Skin epidermis (tissue), 12 donors: ENCODE results near the gene BOLL.
"Not testable (repeated sequence)": the region's sequence is repeated elsewhere in the genome, so short reads cannot be mapped to it uniquely, and the experiment has no call there.

Experiments used
- H3K27ac ChIP-seq, 21 experiments: fragments of 200-600 bp; sonication (generic) in 11 of 21; one replicate each; pipeline ENCODE4 v1.5.0; 2020; ENCODE audit warnings: mild to moderate bottlenecking in 3 of 21, inconsistent platforms in 2 of 21, moderate library complexity in 2 of 21
- H3K4me3 ChIP-seq, 7 experiments: fragments of 200-600 bp; sonication (generic) in 2 of 7; one replicate each; pipeline ENCODE4 v1.5.0; 2020; ENCODE audit warnings: inconsistent platforms in 2 of 7, mild to moderate bottlenecking in 2 of 7, moderate library complexity in 1 of 7

Gene BOLL

DNA sequence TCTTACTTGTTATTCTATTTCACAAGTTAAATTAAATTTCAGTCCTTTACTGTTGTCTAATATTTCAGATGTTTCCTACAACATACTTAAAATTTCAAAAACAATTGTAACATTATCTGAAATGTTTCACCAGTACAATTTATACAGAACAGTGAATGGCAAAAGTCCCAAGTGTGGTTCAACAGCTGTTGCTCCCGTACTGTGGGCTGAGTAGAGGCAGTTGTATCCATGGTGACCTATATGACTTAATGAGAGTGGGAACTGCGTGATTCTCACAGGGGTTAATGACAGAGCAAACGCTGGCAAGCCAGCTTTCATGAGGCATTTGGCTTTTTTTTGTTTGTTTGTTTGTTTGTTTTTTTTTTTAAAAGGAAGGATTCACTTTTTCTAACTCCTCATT, 13.9 kb upstream of the BOLL start:
- no peak overlapping the region for H3K27ac ChIP-seq
- no peak overlapping the region for H3K4me3 ChIP-seq

DNA sequence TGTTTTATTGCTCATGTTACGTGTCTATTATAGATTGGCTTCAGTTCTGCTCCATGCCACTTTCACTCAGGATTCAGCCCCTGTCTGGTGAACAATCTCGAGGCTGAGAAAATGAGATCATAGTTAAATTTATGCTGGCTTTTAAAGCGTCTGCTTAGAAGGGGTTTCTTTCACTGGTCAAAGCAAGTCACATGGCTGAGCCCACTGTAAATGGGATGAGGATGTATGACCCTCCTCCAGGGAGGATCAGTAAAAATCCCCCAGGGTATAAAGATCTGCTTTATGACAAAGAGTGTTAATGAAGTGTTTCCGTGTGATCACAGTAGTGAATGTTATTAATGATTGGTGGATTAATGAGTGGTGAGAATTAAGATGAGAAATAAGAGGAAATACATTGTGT, 13.1 kb upstream of the BOLL start:
- H3K4me3 ChIP-seq, result no peak overlapping the region
- H3K27ac ChIP-seq, result no peak overlapping the region

DNA sequence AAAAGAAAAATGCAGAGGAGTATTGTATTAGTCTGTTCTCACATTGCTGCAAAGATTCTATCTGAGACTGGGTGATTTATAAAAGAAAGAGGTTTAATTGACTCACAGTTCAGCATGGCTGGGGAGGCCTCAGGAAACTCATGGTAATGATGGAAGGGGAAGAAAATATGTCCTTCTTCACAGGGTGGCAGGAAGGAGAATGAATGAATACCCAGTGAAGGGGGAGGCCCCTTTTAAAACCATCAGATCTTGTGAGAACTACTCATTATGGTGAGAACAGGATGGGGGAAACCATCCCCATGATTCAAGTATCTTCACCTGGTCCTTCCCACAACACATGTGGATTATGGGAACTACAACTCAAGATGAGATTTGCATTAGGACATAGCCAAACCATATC, 10.2 kb upstream of the BOLL start:
- Histone ChIP-seq H3K4me3 (no peak overlapping the region), H3K27ac (no peak overlapping the region)

DNA sequence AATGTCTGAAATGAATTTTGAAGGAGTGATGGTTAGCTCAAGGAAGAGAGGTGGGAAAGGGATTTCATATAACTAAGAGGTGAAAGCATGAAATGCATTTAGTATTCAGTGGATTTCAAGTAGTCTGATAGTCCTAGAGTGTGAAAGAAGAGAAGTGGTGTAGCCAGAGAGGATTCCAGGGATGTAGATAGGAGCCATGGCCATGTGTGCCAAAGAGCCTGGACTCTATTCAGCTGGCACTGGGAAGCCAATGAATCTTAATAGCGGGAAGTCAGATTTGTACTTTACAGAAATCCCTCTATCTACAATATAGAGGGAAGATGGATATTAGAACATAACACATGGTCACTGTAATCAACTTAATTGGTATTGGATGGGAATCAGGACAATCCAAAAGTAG, 8.3 kb upstream of the BOLL start:
- Histone ChIP-seq H3K4me3 (no peak overlapping the region), H3K27ac (no peak overlapping the region)

DNA sequence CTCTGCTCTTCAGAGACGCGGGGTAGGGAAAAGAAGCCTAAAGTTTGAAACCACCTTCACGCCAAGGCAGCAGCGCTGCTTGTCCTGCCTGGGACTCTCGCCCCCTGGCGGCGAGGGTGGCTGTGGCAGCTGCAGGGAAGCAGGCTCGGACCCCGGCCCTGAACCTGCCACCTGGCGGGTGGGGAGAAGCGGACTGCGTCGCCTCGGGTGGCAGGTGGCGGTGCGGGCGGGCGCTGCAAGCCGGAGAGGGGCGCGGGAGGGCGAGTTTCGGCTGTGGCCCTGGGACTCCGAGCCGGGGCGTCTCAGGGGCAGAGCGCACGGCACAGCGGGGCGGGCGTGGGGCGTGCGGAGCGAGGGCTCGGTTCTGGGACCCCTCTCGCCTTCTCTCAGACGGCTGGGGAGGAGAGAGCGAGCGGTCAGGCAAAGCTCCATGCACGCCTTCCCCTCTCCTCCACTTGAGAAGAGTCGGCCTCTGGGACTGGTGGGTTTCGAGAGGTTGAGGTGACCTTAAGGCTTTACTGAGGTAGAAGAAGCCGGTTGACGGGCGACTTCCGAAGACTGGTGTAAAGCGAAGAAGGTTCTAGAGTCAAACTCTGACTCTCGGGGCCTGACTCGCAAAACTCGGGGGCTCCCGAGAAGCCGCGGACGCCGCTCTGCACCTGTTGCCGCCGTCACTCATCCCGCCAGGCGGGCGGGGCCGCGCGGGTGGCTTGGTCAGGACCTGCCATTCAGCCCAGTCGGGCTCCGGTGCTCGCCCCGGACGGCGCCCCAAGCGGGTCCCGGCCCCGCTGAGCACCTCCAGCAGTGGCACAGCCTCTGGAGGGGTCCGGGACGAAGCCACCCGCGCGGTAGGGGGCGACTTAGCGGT, 1.1 kb upstream of the BOLL start:
- Histone ChIP-seq H3K4me3 (peak overlapping the region in 5 of 7 experiments; percentile 12 to 33 (median 19)), H3K27ac (no peak overlapping the region)

DNA sequence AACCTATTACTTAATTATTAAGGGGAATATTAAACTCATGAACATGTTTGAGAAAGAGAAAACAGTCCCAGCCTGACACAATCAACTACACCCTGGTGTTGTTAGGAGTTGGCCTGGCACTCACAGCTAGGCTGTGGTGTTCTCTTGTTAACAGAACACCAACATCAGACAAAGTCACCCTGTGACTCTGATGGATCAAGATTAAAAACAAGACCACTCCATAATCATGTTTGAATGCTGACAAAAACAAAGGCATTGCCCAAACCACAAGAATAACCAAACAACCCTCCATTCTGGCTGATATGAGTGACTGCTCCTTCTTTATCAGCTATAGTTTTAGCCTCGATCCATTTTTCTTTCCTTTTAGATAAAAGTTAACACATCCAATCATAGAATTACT, 3.0 kb downstream of the BOLL start:
- no peak overlapping the region for H3K27ac ChIP-seq
- no peak overlapping the region for H3K4me3 ChIP-seq

DNA sequence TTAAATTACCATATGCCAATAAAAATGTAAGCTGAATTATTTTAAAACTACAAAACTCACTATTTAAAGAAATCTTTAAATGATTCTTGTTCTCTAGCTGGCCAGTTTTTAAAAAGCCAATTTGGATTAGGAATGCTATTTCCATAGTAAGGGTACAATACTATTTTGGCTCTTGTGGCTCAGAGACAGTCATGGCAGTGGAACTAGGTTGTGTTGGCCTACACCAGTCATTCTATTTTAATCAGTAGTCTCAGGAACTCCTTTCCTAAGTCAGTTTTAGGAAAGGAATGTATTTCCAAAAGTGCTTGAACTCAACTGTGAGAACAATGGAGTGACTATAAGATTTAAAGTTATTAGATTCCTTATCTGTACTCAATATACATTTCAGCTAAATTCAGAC, 5.9 kb downstream of the BOLL start:
- Histone ChIP-seq H3K27ac (no peak overlapping the region), H3K4me3 (no peak overlapping the region)

DNA sequence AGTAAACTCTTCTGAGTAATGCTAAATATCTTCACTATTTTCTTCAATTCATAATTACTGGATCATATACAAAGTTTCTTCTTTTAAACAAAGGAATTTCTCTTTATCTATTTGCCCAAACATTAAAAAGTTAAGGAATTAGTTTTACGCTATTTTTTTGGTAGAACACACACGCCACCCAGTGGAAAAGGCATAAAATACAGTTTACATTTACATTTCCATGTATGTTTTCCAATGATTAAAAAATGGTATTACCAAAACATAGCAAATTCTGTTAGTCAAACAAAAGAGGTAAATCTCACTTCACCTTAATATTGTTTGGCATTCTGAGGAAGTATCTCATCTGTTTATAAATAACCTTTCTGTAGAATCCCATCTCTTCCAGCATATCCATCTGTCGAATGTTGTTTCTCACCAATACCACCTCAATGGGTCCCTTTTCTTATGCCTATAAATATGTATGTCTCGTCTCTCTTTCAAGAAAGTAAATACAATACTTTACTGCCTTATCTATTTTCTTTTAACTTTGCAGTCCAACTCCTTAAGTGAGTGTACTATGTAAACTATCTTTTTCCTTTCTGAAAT, 7.2 kb downstream of the BOLL start:
- Histone ChIP-seq H3K4me3 (no peak overlapping the region), H3K27ac (no peak overlapping the region)

DNA sequence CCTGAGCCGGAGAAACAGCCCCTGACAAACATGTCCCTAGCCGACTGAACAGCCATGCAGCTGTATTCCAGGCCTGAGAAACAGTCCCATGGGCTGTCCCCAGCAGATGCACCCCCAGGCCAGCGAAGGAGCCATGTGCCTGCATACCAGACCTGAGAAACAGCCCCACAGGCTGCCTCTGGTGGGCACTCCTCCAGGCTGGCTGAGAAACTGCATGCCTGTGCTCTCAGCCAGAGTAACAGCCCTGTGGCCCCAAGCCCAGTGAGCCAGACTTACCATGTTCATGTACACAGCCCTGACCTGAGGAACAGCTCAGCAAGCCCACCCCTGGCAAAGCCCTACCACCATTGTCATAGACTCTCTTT, 24.8 kb downstream of the BOLL start:
- H3K4me3 ChIP-seq, result no peak overlapping the region

DNA sequence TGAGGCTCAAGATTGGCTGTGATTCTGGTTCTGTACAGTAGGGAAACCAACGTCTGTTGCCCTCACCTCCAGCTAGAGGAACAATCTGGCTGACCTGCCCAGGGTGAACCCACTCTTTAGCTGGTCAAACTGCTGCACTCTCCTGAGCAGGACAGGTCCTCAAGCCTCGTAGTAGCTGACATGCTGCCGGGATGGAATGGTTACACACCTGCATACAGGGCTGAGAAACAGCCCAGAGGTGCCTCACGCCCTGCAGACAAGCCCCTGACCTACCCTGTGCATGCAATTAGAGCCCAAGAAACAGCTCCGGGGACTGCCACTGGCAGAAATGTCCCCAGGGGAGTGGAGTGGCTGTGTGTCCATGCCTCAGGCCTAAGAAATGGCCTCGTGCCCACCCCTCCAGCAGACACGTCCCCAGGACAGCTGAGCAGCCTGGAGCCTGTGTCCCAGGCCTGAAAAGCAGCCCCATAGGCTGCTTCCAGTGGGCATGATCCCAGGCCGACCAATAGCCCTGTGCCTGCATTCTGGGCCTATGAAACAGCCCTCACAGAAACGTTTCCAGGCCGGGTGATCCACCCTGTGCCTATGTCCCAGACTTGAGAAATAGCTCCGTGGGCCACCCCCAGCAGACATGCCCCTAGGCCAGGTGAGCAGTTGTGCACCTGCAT, 25.4 kb downstream of the BOLL start:
- H3K27ac ChIP-seq, result no peak overlapping the region

More for the DNA sequence above, 24.8 kb downstream of the BOLL start:
- H3K27ac ChIP-seq, result no peak overlapping the region

DNA sequence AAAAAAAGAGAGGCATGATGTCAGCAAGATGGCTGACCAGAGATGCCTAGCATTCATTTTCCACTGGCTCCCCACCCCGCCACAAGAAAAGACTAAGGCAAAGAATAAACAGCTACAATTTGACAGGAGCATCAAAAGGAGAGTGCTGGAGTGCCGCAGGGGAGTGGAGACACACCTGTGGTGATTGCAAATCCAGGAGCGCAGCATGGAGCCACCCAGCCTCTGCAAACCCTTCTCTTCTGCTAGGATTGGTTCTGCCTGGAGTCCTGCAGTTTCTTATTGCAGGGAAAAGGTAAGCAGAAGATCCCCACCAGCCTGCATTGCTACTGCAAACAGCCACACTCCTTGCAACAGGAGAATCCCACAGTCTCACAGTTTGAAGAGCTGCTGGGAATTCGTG, 26.1 kb downstream of the BOLL start:
- H3K4me3 ChIP-seq, result no peak overlapping the region
- H3K27ac ChIP-seq, result no peak overlapping the region

More for the DNA sequence above, 25.4 kb downstream of the BOLL start:
- H3K4me3 ChIP-seq, result no peak overlapping the region

DNA sequence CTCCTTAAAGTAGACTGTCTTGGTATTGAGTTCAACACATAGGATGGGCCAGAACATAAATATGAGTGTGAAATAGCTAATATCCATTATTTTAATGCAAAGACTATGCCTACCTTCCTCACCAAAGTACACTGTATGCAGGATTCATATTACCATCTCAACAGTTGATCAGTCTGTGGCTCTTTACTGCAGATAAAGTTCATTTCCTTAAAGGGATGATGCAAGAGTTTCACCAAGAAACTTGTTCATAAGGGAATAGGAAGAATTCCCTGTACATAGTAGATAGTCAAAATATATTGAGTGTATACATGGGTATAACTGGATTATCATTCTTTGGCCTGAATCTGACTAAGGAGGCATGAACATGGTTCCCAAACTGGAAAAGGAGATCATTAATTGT, 44.9 kb downstream of the BOLL start:
- no peak overlapping the region for H3K27ac ChIP-seq
- no peak overlapping the region for H3K4me3 ChIP-seq

DNA sequence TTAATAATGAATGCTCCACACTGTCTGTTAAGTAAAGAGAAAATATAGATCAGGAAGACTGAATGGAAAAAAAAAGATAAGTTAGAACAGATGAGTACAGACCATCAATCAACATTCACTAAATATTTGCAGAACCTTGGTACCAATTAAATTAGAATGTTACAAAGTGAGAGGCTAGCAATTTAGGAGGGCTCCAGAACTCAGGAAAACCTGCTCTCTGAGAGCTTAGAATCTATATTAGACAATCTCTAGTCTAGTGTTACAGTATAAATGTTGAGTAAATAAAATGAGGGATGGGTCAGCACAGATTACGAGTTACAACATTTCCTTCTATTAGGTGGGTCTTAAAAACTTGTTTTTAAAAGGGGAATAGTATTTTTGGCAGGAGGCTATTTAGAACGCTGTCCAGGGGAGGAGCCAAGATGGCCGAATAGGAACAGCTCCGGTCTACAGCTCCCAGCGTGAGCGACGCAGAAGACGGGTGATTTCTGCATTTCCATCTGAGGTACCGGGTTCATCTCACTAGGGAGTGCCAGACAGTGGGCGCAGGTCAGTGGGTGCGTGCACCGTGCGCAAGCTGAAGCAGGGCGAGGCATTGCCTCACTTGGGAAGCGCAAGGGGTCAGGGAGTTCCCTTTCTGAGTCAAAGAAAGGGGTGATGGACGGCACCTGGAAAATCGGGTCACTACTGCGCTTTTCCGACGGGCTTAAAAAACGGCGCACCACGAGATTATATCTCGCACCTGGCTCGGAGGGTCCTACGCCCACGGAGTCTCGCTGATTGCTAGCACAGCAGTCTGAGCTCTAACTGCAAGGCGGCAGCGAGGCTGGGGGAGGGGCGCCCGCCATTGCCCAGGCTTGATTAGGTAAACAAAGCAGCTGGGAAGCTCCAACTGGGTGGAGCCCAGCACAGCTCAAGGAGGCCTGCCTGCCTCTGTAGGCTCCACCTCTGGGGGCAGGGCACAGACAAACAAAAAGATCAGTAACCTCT, 56.3 kb downstream of the BOLL start:
- not testable (repeated sequence) for H3K4me3 ChIP-seq, H3K27ac ChIP-seq

DNA sequence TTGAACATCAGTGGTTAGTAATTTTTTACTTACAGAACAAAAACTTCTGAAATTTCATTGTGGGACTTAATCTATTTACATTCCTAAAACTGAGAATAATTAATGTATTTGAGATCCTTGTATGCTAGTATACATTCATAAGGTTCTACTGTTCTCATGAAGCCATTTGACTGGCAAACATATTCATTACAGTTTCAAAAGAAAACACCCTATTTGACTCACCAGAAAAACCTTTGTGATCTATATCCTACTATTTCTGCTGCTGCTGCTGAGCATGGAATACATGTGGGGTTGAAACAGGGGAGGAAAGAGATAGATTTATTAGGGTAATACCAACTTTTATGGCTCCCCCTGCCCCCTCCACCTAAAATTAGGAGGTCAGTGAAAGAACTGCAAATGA, 58.1 kb downstream of the BOLL start:
- Histone ChIP-seq H3K4me3 (no peak overlapping the region), H3K27ac (no peak overlapping the region)

DNA sequence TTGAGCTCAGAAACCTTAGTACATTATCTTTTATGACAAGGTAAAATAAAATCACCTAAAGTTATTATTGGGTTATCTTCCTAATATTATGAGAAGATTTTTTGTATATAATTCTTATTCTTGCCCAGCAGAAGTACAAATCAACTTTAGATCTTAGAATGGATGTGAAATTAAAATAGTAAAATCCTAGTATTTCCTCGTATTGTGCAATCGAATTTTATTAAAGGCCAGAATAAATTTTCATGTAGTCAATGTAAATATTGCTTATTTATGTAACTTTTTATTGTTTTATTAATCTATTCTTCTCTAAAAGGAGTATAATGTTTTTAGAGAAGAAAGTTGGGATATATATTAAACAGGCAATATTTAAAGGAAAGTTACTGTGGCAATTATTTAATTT, 67.3 kb downstream of the BOLL start:
- Histone ChIP-seq H3K4me3 (no peak overlapping the region), H3K27ac (no peak overlapping the region)

DNA sequence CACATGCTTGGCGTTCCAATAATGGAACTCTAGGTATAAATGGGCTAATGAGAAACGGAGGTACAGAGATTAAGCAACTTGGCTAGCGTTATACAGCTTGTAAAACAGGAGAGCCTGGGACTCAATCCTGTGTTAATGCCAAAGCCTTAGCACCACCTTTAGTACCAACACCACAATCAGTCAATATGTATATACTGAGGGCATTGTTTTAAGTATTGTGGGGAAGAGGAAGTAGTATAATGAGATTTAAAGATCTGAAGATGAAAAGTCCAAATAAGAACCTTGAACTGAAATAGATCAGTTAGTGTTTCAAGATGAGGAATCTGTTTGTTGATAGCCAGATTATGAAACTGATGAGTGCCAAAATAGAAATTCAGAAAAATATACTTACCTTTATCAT, 71.8 kb downstream of the BOLL start:
- Histone ChIP-seq H3K27ac (no peak overlapping the region), H3K4me3 (no peak overlapping the region)

DNA sequence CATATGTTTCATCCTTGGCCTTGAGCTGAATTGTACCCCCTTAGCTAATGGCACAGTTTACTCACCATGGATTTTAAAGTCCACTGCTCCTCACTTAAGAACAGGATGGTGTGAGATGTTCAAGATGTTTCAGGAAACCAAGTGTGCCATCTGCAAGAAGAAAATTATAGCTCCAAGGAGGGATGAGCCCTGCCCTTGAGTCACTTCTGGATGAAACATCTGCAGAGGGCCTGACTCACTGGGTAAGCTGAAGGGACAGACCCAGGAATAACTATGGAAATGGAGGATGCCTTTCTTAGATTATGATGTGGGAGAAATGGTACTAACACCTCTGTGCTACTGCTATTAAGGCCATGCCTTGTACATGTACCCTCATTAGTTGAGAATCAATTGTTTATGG, 73.5 kb downstream of the BOLL start:
- H3K27ac ChIP-seq, result no peak overlapping the region
- no peak overlapping the region for H3K4me3 ChIP-seq

DNA sequence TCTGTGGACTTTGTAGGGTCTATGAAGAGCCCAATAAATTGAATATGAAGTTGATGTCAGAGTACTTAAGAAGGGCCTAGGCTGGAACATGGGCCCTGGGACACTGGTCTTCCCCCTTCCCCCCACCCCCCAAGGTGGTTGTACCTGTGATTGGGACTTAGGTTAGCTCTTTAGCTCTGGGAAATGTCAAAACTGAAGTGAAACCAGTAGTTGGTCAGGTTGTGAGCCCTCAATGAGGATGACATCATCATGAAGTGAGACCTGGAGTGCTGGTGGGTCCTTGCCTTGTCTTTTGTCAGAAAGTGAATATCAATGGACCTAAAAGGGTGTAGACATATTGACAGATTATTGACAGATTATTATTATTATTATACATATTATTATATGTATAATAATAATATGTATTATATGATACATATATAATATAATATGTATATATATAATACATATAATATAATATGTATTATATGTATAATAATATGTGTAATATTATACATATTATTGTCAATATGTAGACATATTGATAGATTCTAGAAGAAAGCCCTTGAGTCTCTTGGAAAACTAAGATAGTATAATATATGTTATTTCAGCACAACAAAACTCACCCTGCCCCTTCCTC, 74.6 kb downstream of the BOLL start:
- Histone ChIP-seq H3K4me3 (no peak overlapping the region), H3K27ac (no peak overlapping the region)

DNA sequence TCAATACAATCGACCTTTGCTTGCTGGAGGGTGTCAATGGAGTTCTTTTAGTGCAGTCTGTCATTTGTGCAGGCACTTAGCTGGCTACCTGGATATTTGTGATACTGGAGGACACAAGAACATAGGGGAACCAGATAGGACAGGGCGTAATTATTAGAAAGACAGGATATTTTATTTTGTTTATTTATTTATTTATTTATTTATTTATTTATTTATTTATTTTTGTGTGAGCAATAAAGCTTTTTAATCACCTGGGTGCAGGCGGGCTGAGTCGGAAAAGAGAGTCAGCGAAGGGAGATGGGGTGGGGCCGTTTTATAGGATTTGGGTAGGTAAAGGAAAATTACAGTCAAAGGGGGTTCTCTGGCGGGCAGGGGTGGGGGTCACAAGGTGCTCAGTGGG, 76.0 kb downstream of the BOLL start:
- not testable (repeated sequence) for H3K4me3 ChIP-seq, H3K27ac ChIP-seq

DNA sequence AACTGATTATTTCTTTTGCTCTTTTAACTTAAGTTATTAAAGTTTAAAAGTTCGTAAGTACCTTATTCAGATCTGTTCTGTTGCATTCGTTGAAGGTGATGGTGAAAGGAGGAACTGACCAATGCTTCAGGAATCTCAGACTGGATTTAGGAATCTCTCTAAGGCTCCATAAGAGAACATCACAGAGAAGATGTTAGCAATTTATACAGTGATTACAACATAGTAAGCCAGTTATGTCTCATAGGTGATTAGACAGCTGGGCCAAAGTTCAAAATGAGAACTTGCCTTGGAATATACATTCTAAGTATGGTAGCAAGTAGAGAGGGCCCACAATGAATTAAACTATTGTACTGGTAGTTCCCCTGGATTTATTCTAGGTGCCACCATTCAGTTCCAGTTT, 76.8 kb downstream of the BOLL start:
- Histone ChIP-seq H3K27ac (no peak overlapping the region), H3K4me3 (no peak overlapping the region)
